AG09319 (cell line): Measurements from ENCODE around the gene CLDN7.
A peak's percentile ranks its signal among the peaks of the same experiment; 100 is the strongest.

Experiments
- DNase-seq: peaks from one replicate; pipeline ENCODE4 v3.0.0-alpha.2; 2010; ENCODE audit warnings: low read depth; ENCODE audit errors: extremely low read depth
- CTCF ChIP-seq: IDR thresholded peaks from 2 replicates; pipeline ENCODE4 v1.5.1; 2011; ENCODE audit warnings: low read depth, mild to moderate bottlenecking, inconsistent platforms, low read length, moderate library complexity

Gene CLDN7

GRCh38 chr17:7306911-7307685, 44.8 kb upstream of the CLDN7 start, which contains the start of gene EIF5A:
EIF5A (plus strand) TSS chr17:7307628; CDS start chr17:7309636, 2,008 bp downstream.
- peak; percentile 100 for DNase-seq
- no peak for TF ChIP-seq CTCF

- TF ChIP-seq CTCF, result no peak
- no peak for DNase-seq
Observed at GRCh38 chr17:7304179-7304578, 41.9 kb upstream of the CLDN7 start.

GRCh38 chr17:7296189-7296861, 34.0 kb upstream of the CLDN7 start:
- TF ChIP-seq CTCF, result peak; percentile 64
- no peak for DNase-seq

- no peak for DNase-seq
- TF ChIP-seq CTCF, result no peak
Observed at GRCh38 chr17:7295230-7296180, 33.2 kb upstream of the CLDN7 start.

GRCh38 chr17:7294614-7295153, 32.4 kb upstream of the CLDN7 start, which contains the start of gene YBX2:
YBX2 (minus strand) TSS chr17:7294639; CDS start chr17:7294500, 139 bp downstream.
- DNase-seq, result no peak
- TF ChIP-seq CTCF, result no peak

- DNase-seq, result no peak
- no peak for TF ChIP-seq CTCF
Observed at GRCh38 chr17:7293816-7294613, 31.7 kb upstream of the CLDN7 start.
